ENCODE measurements around the gene SNRPD1. TPM values are rescaled to one million over a fixed set of nuclear protein-coding genes. Genes with fewer than 3 reads are reported as not detected.

SNRPD1 gene
- total RNA-seq, 1 experiment from 2014 or later = 94.2 TPM

GRCh38 chr18:21662581-21662980 is 50.5 kb downstream of the SNRPD1 start:
- no peak for DNase-seq (ENCODE audit: low read depth, low spot score)
- H3K36me3 ChIP-seq (ENCODE audit: control insufficient read depth, insufficient read depth, low read length) = no peaks in the 10 kb centered on the region
- CTCF ChIA-PET = no interaction called here
- H3K27me3 ChIP-seq (ENCODE audit: control insufficient read depth, insufficient read depth, low read length) = no peaks in the 10 kb centered on the region
- no peak for ATAC-seq
- no peaks in the 10 kb centered on the region for H3K4me1 ChIP-seq (ENCODE audit: control insufficient read depth, insufficient read depth, low read length)
- TF ChIP-seq TCF7L2 (IDR thresholded peaks at IDR 0.05; ENCODE audit: low read depth, low read length) (no peak), SIN3A (IDR thresholded peaks at IDR 0.05; ENCODE audit: borderline replicate concordance, insufficient read depth, low read depth, low read length) (no peak), CTCF (IDR thresholded peaks at IDR 0.05) (no peak), REST (IDR thresholded peaks at IDR 0.05; ENCODE audit: insufficient read depth in 1 of 2, low read depth in 2 of 2, low read length in 1 of 2) (no peak), POLR2AphosphoS5 (IDR thresholded peaks at IDR 0.05; ENCODE audit: low read depth, low read length) (no peak)
- no TSS peak for BruUV-seq (replicated peaks)
- H3K27ac ChIP-seq (ENCODE audit: low read length) = no peak overlapping the region
- intact Hi-C loops (cut with micrococcal nuclease; ENCODE audit: unreplicated experiment) (no loop called here), in situ Hi-C loops (cut with HindIII; ENCODE audit: low pct_unique_long_range_greater_than_20kb, low sequenced_read_pairs) (no loop called here)
- H3K9me3 ChIP-seq (ENCODE audit: control insufficient read depth, insufficient read depth, low read depth, low read length) = no peaks in the 10 kb centered on the region
- H3K4me3 ChIP-seq (ENCODE audit: low read depth in 2 of 2, low read length in 2 of 2) = no peak overlapping the region
- POLR2A ChIA-PET = no interaction called here

- in situ Hi-C loops (cut with HindIII; ENCODE audit: low pct_unique_long_range_greater_than_20kb, low sequenced_read_pairs) (no loop called here), intact Hi-C loops (cut with micrococcal nuclease; ENCODE audit: unreplicated experiment) (no loop called here)
- CTCF ChIA-PET = no interaction called here
- Histone ChIP-seq H3K9me3 (ENCODE audit: control insufficient read depth, insufficient read depth, low read depth, low read length) (no peaks in the 10 kb centered on the region), H3K4me3 (ENCODE audit: low read depth in 2 of 2, low read length in 2 of 2) (no peak overlapping the region), H3K4me1 (ENCODE audit: control insufficient read depth, insufficient read depth, low read length) (no peaks in the 10 kb centered on the region), H3K27me3 (ENCODE audit: control insufficient read depth, insufficient read depth, low read length) (no peaks in the 10 kb centered on the region), H3K27ac (ENCODE audit: low read length) (no peak overlapping the region), H3K36me3 (ENCODE audit: control insufficient read depth, insufficient read depth, low read length) (no peaks in the 10 kb centered on the region)
- POLR2A ChIA-PET = no interaction called here
- no peak for ATAC-seq
- DNase-seq (ENCODE audit: low read depth, low spot score) = no peak
- BruUV-seq (replicated peaks) = no TSS peak
- TF ChIP-seq POLR2AphosphoS5 (IDR thresholded peaks at IDR 0.05; ENCODE audit: low read depth, low read length) = no peak
- no peak for TF ChIP-seq REST (IDR thresholded peaks at IDR 0.05; ENCODE audit: insufficient read depth in 1 of 2, low read depth in 2 of 2, low read length in 1 of 2)
- no peak for TF ChIP-seq SIN3A (IDR thresholded peaks at IDR 0.05; ENCODE audit: borderline replicate concordance, insufficient read depth, low read depth, low read length)
- TF ChIP-seq TCF7L2 (IDR thresholded peaks at IDR 0.05; ENCODE audit: low read depth, low read length) = no peak
- TF ChIP-seq CTCF (IDR thresholded peaks at IDR 0.05) = no peak
Measured at GRCh38 chr18:21663578-21663977, 51.5 kb downstream of the SNRPD1 start.

All from Panc1 (cell line).